ENCODE data around the gene LHX3.

Gene LHX3

GRCh38 chr9:136204145-136204805 lies 653 bp downstream of the LHX3 start:
- Histone ChIP-seq H3K27ac (replicated peaks) (no peak overlapping the region), H3K27me3 (ENCODE audit: insufficient read depth, poor library complexity, severe bottlenecking) (peaks cover 49% of the 10 kb centered on the region), H3K4me3 (replicated peaks; ENCODE audit: insufficient read depth, low read length) (no peak overlapping the region)
- DNase-seq (ENCODE audit: low read depth in 1 of 2, low spot score in 1 of 2): no peak
- TF ChIP-seq REST (IDR thresholded peaks at IDR 0.05; ENCODE audit: insufficient replicate concordance, low read depth) (no peak), CTCF (IDR thresholded peaks at IDR 0.05; ENCODE audit: insufficient read depth, low read length) (no peak), SPI1 (IDR thresholded peaks at IDR 0.05; ENCODE audit: borderline replicate concordance, low read depth) (no peak), GABPA (IDR thresholded peaks at IDR 0.05; ENCODE audit: low read depth) (no peak), POLR2AphosphoS5 (IDR thresholded peaks at IDR 0.05; ENCODE audit: low read depth) (no peak)

GRCh38 chr9:136203408-136204144 lies 1.4 kb downstream of the LHX3 start:
- H3K4me3 ChIP-seq (replicated peaks; ENCODE audit: insufficient read depth, low read length): no peak overlapping the region
- no peak for DNase-seq (ENCODE audit: low read depth in 1 of 2, low spot score in 1 of 2)
- peaks cover 52% of the 10 kb centered on the region for H3K27me3 ChIP-seq (ENCODE audit: insufficient read depth, poor library complexity, severe bottlenecking)
- no peak for TF ChIP-seq POLR2AphosphoS5 (IDR thresholded peaks at IDR 0.05; ENCODE audit: low read depth)
- peak; percentile 45 for TF ChIP-seq REST (IDR thresholded peaks at IDR 0.05; ENCODE audit: insufficient replicate concordance, low read depth)
- TF ChIP-seq CTCF (IDR thresholded peaks at IDR 0.05; ENCODE audit: insufficient read depth, low read length): no peak
- no peak for TF ChIP-seq GABPA (IDR thresholded peaks at IDR 0.05; ENCODE audit: low read depth)
- TF ChIP-seq SPI1 (IDR thresholded peaks at IDR 0.05; ENCODE audit: borderline replicate concordance, low read depth): no peak
- H3K27ac ChIP-seq (replicated peaks): no peak overlapping the region

GRCh38 chr9:136202454-136203407 lies 2.2 kb downstream of the LHX3 start:
- DNase-seq (ENCODE audit: low read depth in 1 of 2, low spot score in 1 of 2): no peak
- Histone ChIP-seq H3K27me3 (ENCODE audit: insufficient read depth, poor library complexity, severe bottlenecking) (peaks cover 61% of the 10 kb centered on the region), H3K4me3 (replicated peaks; ENCODE audit: insufficient read depth, low read length) (no peak overlapping the region), H3K27ac (replicated peaks) (no peak overlapping the region)
- TF ChIP-seq REST (IDR thresholded peaks at IDR 0.05; ENCODE audit: insufficient replicate concordance, low read depth): peak; percentile 17
- TF ChIP-seq GABPA (IDR thresholded peaks at IDR 0.05; ENCODE audit: low read depth): no peak
